GM10847 (cell line): Measurements from ENCODE around the gene FNTB.

Experiments
- POLR2A ChIP-seq: IDR thresholded peaks from 2 replicates; pipeline ENCODE4 v1.6.1; 2011; ENCODE audit not compliant: insufficient read length; ENCODE audit errors: extremely low read depth

FNTB gene

GRCh38 chr14:65042731-65043372, 56.2 kb downstream of the FNTB start:
- no peak for TF ChIP-seq POLR2A

GRCh38 chr14:65043893-65044595, 57.3 kb downstream of the FNTB start:
- TF ChIP-seq POLR2A, result no peak

GRCh38 chr14:65044596-65044959, 57.9 kb downstream of the FNTB start:
- TF ChIP-seq POLR2A, result no peak

GRCh38 chr14:65045006-65045405, 58.3 kb downstream of the FNTB start:
- TF ChIP-seq POLR2A, result no peak

GRCh38 chr14:65045709-65046108, 59.0 kb downstream of the FNTB start:
- TF ChIP-seq POLR2A, result no peak

GRCh38 chr14:65052832-65053231, 66.1 kb downstream of the FNTB start:
- TF ChIP-seq POLR2A, result no peak

- TF ChIP-seq POLR2A, result no peak
Measured at GRCh38 chr14:65053466-65053865, 66.8 kb downstream of the FNTB start.

- TF ChIP-seq POLR2A, result no peak
Measured at GRCh38 chr14:65054471-65055085, 67.9 kb downstream of the FNTB start.

GRCh38 chr14:65057695-65058094, 71.0 kb downstream of the FNTB start:
- no peak for TF ChIP-seq POLR2A

GRCh38 chr14:65062096-65063075, 75.7 kb downstream of the FNTB start:
- TF ChIP-seq POLR2A, result no peak

- TF ChIP-seq POLR2A, result no peak
Measured at GRCh38 chr14:65065719-65066118, 79.0 kb downstream of the FNTB start.

- no peak for TF ChIP-seq POLR2A
Measured at GRCh38 chr14:65069874-65070413, 83.2 kb downstream of the FNTB start.

GRCh38 chr14:65070471-65070976, 83.8 kb downstream of the FNTB start:
- TF ChIP-seq POLR2A, result no peak

- TF ChIP-seq POLR2A, result no peak
Measured at GRCh38 chr14:65071544-65071943, 84.8 kb downstream of the FNTB start.

- no peak for TF ChIP-seq POLR2A
Measured at GRCh38 chr14:65072256-65072655, 85.6 kb downstream of the FNTB start.
